Stimulated activated CD8-positive, alpha-beta memory T cell treated with anti-CD3 and anti-CD28 coated beads, Interleukin-7, amount 100 ng/mL, for 48 hours (primary cell): ENCODE results near the gene TRAIP.
"Not testable (repeated sequence)": the region's sequence is repeated elsewhere in the genome, so short reads cannot be mapped to it uniquely, and the experiment has no call there.

Source experiments
- DNase-seq, 2 donors: peaks; one replicate each; pipeline ENCODE4 v3.0.0-alpha.2; 2020; ENCODE audit warnings: low read depth in 1 of 2; ENCODE audit errors: extremely low read depth in 1 of 2

The TRAIP gene

GRCh38 chr3:49831341-49831740 is 25.0 kb downstream of the TRAIP start:
- no peak for DNase-seq

DNA sequence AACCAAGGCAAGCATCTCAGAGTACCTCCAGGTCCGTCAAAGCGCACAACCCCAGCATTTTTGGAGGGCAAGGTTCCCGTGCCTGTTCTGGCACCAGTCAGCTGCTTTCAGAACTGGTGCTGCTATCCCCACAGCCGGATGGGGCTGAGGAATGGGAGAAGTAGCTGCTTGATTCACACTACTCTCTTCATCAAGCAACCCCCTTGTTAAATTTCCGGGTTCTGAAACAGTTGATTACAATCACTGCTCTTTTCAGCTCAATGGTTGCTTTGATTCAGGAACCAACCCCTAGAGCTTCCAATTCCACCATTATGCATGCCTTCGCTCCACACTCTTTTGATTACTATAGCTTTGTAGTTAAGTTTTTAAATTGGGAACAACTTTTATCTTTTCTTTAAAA is 30.3 kb downstream of the TRAIP start:
- no peak for DNase-seq

- not testable (repeated sequence) for DNase-seq
These were observed 33.2 kb downstream of the TRAIP start for GRCh38 chr3:49823131-49823530.

DNA sequence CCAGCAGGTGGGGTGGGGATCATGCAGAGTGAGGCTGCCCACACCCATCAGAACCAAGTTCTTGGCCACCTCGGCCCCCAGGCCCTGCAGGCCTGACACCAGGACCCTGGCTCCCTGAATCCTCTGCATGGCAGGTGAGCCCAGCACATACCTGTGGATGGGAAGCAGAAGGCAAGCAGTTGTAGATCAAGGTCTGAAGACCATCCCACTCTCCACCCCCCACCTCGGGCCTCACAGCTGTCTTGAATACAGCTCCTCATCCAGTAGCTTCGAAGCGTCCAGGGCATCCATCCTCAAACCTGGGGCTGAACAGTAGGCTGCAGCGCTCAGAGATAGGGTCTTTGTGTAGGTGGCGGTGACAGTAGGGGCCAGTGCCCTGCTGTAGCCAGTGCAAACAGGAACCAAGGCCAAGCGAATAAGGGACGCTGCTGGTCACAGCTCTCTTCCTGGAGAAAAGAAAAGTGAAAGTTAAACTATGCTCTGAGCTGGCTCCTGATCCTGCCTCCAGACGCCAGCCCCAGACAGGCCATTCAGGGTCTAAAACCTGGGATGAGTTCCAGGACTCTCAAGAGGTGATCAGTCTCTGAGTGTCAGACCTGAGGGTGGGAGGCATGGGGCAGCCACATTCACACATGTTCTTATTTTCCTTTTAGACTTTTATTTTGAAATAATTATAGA is 42.7 kb downstream of the TRAIP start, which contains the start of gene UBA7:
Gene UBA7, minus strand, starts transcription at position 457 of the 678 bp plus-strand sequence. Its CDS starts 166 bp downstream, at position 291.
- DNase-seq, result no peak

DNA sequence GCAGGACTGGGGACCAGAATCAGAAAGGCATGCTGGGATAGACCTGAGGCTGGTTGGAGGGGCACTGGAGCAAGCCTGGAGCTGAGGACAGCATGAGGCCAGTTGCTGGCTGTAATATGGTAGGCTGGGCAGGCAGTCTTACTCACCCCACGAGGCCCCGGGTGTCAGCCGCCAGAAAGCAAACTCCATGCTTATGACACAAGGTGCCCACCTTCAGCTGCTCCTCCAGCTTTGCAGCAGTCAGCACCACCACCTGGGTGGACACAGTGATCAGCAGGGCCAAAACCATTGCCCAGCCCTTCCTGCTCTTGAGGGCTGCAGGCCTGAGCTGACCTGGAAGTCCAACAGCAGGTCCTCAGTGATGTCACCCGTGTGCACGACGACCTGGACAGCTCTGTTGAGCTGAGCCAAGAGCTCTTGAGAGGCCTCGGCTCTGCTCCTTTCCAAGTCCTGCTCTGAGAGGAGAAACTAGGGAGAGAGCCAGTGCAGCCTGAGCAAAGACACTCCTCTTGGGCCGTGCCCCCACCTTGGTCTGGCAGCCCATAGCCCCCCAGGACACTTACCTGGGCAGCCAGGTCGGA is 43.4 kb downstream of the TRAIP start:
- DNase-seq, result no peak

DNA sequence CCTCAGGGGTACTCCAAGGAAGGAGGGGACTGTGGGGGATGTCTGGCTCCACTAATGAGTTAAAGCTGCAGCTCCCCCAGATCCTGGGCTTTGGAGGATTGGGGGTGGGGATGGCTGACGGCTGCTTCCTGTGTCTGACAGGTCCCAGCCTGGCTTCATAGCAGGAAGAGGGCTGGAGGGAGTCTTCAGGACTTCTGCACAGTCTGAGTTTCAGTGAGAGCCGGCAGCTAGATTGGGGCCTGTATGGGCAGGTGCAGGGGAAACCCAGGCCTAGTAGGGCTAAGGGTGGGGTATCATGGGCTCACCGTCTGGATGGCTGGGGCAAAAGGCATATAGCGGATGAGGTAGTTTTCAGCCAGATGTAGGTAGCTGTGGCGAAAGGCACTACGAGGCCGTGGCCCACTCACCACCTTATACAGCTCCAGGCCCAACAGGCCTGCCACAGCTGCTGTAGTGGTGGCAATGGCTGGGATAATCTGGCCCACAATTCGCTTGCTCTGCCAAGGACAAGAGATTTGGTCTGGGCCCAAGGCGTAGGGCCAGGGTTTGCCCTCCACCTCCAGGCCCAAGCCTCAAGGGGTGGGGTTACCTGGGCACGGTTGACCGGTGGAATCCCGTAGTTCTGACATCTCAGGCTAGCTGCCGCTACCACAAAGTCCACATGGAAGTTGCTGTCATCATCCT is 48.8 kb downstream of the TRAIP start:
- DNase-seq, result no peak

GRCh38 chr3:49806850-49807249 is 49.5 kb downstream of the TRAIP start:
- no peak for DNase-seq

- no peak for DNase-seq
These were observed 50.3 kb downstream of the TRAIP start for GRCh38 chr3:49805897-49806701.

DNA sequence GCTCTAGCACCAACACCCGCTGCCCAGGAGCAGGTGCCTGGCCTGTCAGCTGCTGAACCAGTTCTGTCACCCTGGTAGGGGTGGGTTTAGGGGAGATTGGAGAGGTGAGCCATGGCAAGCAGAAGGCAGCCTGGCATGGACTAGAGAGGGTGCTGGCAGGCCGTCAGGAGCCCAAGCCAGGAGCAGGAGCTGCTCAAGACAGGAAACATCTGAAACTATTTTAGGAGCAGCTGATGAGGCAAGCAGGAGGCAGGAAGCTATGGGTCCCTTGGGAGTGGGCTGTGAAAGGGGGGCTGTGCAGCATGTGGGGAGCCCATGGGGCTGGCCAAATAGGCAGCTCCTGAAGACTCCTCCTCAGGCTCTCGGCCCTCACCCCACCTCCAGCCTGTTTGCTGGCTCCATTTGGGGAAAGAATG is 51.0 kb downstream of the TRAIP start:
- DNase-seq, result no peak

GRCh38 chr3:49804141-49805041 is 52.0 kb downstream of the TRAIP start:
- DNase-seq, result no peak

GRCh38 chr3:49803465-49804140 is 52.8 kb downstream of the TRAIP start:
- DNase-seq, result peak in 1 of 2 donors; percentile 21

DNA sequence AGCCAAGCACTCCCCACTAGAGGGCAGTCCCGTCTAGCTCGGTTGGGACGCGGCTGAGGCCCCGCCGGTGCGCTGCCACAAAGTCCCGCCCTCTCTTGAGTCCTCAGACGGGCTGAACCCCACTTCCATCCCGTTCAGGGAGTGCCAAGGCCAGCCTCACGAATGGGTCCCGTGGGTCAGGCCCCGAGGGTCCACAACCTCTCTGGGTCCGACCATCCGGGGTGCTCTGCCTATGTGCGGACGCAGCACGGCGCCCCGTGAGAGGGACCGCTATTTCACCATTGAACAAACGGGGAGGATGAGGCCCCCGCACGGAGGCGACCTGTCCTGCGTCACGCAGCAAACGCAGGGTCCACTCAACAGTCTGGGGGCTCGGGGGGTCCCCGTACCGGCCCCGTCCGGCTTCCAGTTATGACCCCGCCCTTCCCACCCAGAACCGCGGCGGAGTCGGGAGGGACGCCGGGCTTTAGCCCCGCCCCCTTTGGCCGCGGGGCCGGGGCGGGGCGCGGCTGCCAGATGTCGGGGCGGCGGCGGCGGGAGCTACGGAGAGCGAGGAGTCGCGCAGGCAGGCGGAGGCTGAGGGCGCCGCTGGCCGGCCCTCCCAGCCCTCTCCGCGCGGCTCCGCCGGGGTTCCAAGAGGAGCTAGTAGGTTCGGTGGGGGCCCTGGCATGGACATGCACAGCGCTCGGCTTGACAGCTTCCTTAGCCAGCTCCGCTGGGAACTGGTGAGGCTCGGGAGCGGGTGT is 53.5 kb downstream of the TRAIP start, which contains the start of gene INKA1:
Gene INKA1, plus strand, starts transcription at position 543 of the 746 bp plus-strand sequence. Its CDS starts 132 bp downstream, at position 675.
- DNase-seq, result peak; percentile 64 to 84

DNA sequence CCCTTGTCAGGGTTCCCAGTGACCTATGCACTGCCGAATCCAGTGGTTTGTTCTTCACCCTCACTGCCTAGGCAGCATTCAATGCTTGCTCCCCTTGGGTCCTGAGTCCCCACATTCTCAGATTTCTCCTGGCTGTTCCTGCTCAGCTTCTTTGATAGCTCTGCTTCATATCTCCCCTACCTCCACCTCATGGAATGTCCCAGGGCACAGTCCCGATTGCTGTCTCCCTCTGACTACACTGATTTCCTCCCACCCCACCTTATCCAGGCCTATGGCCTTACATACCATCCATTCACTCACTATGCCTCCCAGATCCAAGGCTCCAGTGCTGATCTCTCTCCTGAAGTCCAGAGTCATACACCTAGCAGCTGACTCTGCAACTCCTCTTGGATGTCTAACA is 55.2 kb downstream of the TRAIP start:
- no peak for DNase-seq

- DNase-seq, result no peak
These were observed 56.6 kb downstream of the TRAIP start, which contains the start of gene CDHR4 for GRCh38 chr3:49799761-49800160. Gene CDHR4 (minus strand): TSS chr3:49799873. CDS start chr3:49799812, 61 bp downstream.

- no peak for DNase-seq
These were observed 57.3 kb downstream of the TRAIP start for GRCh38 chr3:49799105-49799504.

GRCh38 chr3:49794926-49795905 is 61.1 kb downstream of the TRAIP start:
- no peak for DNase-seq

- no peak for DNase-seq
These were observed 61.9 kb downstream of the TRAIP start for GRCh38 chr3:49794431-49794830.
